Measurements from ENCODE around the gene RAB28.

Gene RAB28

DNA sequence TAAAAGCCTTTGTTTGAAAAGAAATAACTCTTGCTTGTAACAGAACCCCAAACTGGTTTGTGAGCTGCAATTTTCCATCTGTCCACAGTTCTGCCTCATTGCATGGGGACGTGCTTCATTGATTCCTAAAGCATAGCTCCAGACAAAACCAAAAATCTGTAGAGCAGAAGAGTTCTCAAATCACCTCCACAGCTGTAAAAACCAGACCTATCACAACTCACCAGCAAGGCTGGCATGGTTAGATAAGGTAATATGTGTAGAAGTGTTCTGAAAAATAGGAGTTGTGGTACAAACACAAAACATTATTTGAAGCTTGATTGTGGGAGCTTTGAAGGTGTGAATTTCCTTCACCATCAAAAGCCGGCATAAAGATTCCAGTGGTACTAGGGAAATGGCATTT, 12.5 kb upstream of the RAB28 start:
- TF ChIP-seq CTCF (IDR thresholded peaks at IDR 0.05; ENCODE audit: low read depth, low read length), result no peak
- TF ChIP-seq MYC (IDR thresholded peaks at IDR 0.05; ENCODE audit: low read depth, low read length), result no peak
- TF ChIP-seq POLR2A (IDR thresholded peaks at IDR 0.05; ENCODE audit: extremely low read depth, insufficient read length), result no peak
- TF ChIP-seq, protein P1, sequence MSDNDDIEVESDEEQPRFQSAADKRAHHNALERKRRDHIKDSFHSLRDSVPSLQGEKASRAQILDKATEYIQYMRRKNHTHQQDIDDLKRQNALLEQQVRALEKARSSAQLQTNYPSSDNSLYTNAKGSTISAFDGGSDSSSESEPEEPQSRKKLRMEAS (IDR thresholded peaks at IDR 0.05; ENCODE audit: low read depth, low read length), result no peak
- no peak overlapping the region for H3K4me3 ChIP-seq (ENCODE audit: low read depth, low read length)
- peak; percentile 42 for DNase-seq (ENCODE audit: low read depth)

- DNase-seq (ENCODE audit: low read depth), result no peak
Measured at GRCh38 chr4:13495753-13496152, 11.6 kb upstream of the RAB28 start.

DNA sequence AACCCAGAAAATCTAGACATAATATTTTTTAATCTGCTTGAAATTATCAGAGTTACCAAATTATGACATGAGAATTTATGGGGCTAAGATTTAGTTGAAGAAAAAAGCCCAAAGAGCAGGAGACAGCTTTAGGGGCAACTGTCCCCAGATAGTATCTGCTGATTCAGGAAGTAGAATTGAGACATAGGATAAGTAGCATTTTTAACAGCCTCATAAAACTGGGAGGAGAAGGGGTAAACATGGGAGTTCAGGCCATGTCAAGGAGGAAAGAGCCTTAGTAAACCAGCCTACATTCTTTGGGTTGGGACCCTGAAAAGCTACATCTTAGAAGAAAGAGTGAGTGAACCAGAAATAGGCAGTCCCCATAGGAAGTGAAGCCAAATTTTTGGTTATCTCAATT, 9.7 kb upstream of the RAB28 start:
- H3K4me3 ChIP-seq (ENCODE audit: low read depth, low read length), result no peak overlapping the region

More at GRCh38 chr4:13495753-13496152, 11.6 kb upstream of the RAB28 start:
- H3K4me3 ChIP-seq (ENCODE audit: low read depth, low read length), result no peak overlapping the region
- TF ChIP-seq CTCF (IDR thresholded peaks at IDR 0.05; ENCODE audit: low read depth, low read length), result no peak
- no peak for TF ChIP-seq POLR2A (IDR thresholded peaks at IDR 0.05; ENCODE audit: extremely low read depth, insufficient read length)
- no peak for TF ChIP-seq MYC (IDR thresholded peaks at IDR 0.05; ENCODE audit: low read depth, low read length)
- TF ChIP-seq, protein P1 (IDR thresholded peaks at IDR 0.05; ENCODE audit: low read depth, low read length), result no peak

GRCh38 chr4:13492747-13493146, 8.6 kb upstream of the RAB28 start:
- H3K4me3 ChIP-seq (ENCODE audit: low read depth, low read length), result no peak overlapping the region
- DNase-seq (ENCODE audit: low read depth), result peak; percentile 84
- TF ChIP-seq MYC (IDR thresholded peaks at IDR 0.05; ENCODE audit: low read depth, low read length) (peak; percentile 40; the same call in 1 of the 2 replicates), POLR2A (IDR thresholded peaks at IDR 0.05; ENCODE audit: extremely low read depth, insufficient read length) (no peak), CTCF (IDR thresholded peaks at IDR 0.05; ENCODE audit: low read depth, low read length) (no peak)
- TF ChIP-seq, protein P1 (IDR thresholded peaks at IDR 0.05; ENCODE audit: low read depth, low read length), result no peak

More for the DNA sequence above, 9.7 kb upstream of the RAB28 start:
- TF ChIP-seq POLR2A (IDR thresholded peaks at IDR 0.05; ENCODE audit: extremely low read depth, insufficient read length), result no peak
- TF ChIP-seq, protein P1 (IDR thresholded peaks at IDR 0.05; ENCODE audit: low read depth, low read length), result no peak
- TF ChIP-seq CTCF (IDR thresholded peaks at IDR 0.05; ENCODE audit: low read depth, low read length), result no peak
- TF ChIP-seq MYC (IDR thresholded peaks at IDR 0.05; ENCODE audit: low read depth, low read length), result no peak
- peak; percentile 94 for DNase-seq (ENCODE audit: low read depth)

DNA sequence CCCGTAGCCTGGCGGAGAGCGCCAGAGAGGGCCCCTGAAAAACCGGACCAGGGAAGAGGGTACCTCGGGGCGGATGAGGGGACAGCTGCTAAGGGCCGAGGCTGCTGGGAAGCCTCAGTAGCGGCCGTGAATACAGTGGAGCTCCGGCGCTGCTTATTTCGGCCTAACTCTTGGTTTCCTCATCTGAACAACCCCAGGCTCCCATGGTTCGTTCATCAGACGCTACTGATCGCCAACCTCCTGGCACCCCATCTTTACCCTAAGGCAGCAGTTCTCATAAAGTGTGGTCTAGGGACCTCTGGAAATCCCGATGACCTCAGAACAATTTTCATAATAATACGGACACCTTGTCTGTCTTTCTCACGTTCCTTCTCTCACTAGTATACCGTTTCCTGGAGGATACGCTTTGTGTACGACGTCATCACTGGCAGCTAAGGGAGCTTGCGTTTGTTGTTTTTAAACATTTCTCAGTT, 645 bp upstream of the RAB28 start:
- DNase-seq (ENCODE audit: low read depth), result no peak
- TF ChIP-seq POLR2A (IDR thresholded peaks at IDR 0.05; ENCODE audit: extremely low read depth, insufficient read length) (peak; percentile 18), CTCF (IDR thresholded peaks at IDR 0.05; ENCODE audit: low read depth, low read length) (no peak)

DNA sequence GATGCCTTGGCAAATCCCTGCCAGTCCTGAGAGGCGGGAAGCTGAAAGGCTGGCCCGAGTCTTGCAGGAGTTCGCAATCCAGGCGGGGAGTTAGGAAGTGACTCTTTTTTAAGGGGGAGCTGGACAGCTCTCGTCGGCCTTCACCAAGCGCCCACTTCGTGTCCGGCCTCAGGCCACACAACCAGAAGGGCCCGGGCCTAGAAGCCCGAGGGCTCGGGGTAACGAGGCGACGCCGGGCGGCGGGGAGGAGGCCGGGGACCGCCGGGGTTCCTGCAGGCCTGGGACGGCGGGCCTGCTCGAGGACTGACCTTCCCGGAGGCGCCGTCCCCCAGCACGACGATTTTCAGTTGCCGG, 395 bp downstream of the RAB28 start:
- peak; percentile 69 for DNase-seq (ENCODE audit: low read depth)
- peak overlapping the region; percentile 89 for H3K4me3 ChIP-seq (ENCODE audit: low read depth, low read length)
- TF ChIP-seq, protein P1 (IDR thresholded peaks at IDR 0.05; ENCODE audit: low read depth, low read length), result no peak
- TF ChIP-seq CTCF (IDR thresholded peaks at IDR 0.05; ENCODE audit: low read depth, low read length) (no peak), MYC (IDR thresholded peaks at IDR 0.05; ENCODE audit: low read depth, low read length) (no peak), POLR2A (IDR thresholded peaks at IDR 0.05; ENCODE audit: extremely low read depth, insufficient read length) (no peak)

More for the DNA sequence above, 645 bp upstream of the RAB28 start:
- H3K4me3 ChIP-seq (ENCODE audit: low read depth, low read length), result peak overlapping the region; percentile 89
